ENCODE measurements around the gene SLC38A9.

SLC38A9 gene

DNA sequence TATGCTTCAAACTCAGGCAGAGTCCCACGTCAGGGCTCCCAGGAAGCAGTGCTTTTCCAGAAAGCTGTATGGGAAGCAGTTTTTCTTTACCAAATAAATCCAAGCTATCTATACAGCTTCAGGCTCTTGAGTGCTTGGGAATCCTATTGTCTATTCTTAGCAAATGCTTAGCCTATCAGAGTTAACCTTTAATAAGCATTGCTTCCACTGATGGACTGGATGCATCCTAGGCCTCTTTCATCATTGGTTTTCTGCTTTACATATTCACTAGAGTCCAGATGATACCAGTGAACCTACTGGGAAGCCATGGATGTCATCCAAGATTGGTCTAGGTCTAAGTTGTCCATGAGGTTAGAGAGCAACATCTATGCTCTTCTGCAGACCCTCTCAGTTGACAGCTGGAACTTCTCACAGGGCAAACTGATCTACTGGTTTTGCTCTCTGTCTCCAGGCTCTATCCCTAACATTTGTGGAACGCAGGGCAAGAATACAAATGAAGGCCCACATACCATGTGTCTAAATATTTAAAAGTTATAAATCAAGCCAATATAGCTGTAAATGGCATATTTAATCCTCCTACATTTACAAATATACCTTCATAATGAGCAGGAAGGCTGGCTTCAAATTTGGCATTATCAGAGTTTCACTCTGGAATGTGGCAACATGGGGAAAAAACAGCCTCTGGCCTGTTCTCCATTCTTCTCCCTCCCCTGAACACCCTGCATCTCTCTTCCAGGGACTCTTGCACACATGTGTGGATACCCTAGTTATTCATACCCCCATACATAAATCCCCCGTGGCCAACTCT is 127.5 kb downstream of the SLC38A9 start:
- no peak for FAIRE-seq
- DNase-seq (ENCODE audit: low spot score) = no peak

DNA sequence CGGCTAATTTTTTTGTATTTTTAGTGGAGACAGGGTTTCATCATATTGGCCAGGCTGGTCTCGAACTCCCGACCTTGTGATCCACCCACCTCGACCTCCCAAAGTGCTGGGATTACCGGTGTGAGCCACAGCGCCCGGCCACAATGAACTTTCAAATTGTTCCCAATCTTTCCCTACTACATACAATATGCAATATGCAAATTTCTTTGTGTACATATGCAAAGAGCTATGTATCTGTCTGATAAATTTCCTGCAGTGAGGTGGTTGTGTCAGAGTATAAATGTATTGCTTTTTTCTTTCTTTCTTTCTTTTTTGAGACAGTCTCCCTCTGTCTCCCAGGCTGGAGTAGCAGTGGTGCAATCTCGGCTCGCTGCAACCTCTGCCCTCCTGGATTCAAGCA is 128.5 kb downstream of the SLC38A9 start:
- no peak for DNase-seq (ENCODE audit: low spot score)
- no peak for FAIRE-seq

DNA sequence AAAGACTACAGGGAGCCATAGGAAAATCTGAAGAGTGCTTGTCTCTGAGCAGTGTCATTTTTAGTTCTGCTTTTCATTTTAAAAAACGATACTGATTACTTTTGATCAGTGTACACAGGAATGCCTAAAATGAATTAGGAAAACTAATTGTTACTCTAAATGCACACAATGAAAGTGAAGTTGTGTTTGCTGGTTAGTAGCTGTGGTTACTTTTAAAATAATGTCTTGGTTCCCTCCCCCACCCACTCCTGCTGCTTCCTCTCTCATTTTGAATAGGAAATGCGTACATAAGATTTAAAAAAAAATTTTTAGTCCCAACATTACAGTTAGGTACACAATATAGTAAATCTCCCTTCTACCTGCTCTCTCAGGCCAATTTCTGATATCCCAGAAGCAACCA is 129.9 kb downstream of the SLC38A9 start:
- DNase-seq (ENCODE audit: low spot score) = no peak
- FAIRE-seq = no peak

DNA sequence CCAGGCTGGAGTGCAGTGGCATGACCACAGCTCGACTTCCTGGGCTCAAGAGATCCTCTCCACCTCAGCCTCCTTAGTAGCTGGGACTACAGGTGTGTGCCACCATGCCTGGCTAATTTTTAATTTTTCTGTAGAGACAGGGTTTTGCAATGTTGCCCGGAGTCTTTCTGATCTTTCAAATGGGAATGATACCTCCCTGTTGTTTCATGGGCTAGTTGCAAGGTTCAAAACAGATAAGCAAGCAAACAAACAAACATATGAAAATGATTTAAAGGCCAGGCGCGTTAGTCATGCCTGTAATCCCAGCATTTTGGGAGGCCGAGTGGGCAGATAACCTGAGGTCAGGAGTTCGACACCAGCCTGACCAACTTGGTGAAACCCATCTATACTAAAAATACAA is 132.1 kb downstream of the SLC38A9 start:
- no peak for FAIRE-seq

DNA sequence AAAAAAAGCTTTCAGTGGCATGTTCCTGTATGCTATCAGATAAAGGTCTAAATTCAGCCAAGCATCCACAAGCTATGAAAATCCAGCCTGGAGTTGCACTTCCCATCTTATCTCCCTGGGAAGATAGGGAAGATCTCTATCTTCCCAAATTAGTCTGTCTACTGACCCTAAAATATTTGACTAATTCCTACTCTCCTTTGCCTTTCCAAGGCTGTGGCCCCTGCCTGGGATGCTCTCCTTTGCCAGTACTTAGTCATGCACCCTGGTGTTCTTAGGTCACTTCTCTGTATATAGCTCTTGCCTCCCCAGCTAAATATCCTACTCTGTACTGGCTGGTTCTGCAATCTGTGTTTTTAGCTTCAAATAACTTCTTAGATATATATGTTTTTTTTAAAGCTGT is 133.4 kb downstream of the SLC38A9 start:
- no peak for DNase-seq (ENCODE audit: low spot score)
- FAIRE-seq = no peak

More for the DNA sequence above, 132.1 kb downstream of the SLC38A9 start:
- no peak for DNase-seq (ENCODE audit: low spot score)

DNA sequence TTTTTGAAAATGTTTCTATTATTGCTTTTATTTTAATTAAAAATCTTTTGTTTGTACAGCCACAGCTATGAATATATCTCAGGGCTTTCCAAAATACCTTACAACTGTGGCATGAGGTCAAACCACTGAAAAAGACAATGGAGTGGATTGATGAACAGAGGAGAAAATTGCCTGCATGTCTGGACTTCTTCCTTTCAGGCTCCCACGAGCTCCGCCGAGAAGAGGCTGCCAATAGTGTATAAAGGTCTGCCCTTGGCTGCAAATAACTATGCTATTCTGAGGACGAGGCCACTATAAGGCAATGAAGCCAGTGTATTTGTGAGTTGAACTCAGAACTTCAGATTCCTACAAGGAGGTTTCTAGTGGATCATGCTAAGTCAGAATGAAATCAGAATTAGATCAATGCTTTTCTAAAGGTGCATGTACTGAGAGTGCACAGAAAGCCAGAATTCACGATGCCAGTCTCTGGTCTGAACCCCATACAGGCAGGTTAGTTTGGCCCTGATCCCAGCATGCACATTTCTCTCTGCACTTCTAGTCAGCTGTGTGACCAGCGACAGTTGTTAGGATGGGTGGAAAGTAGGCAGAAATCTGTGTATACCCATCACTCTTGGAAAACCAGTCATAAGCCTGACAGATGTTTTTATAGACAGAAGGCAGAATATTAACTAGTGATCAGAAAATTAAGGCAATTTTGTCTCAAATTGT is 134.6 kb downstream of the SLC38A9 start:
- FAIRE-seq (no peak), DNase-seq (ENCODE audit: low spot score) (no peak)

DNA sequence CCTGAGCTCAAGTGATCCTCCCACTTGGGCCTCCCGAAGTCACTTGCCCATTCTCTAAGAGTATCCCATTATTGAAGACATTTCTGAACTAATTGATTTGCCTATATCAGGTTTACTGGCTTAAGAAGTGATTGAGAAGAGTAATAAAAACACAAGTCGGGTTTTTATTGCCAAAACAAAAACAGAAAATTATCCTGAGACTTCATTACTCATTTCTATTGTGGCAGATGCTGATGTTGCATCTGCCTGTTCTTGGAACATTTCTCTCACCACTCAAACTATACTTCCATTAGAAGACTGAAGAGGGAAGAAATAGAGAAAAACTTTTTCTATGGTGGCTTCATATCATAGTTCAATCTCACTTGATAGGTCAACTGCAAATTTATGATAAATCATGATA is 135.5 kb downstream of the SLC38A9 start:
- DNase-seq (ENCODE audit: low spot score) = no peak
- FAIRE-seq = no peak

Measured in RCC 7860 (cell line).